Activated T-cell treated with anti-CD3 and anti-CD28 coated beads, Interleukin-2, amount 50 U/mL, for 4 hours (primary cell): ENCODE data around the gene CAST. TPM values are rescaled to one million over a fixed set of nuclear protein-coding genes. Genes with fewer than 3 reads are reported as not detected.

Experiments used
- ATAC-seq, 2 donors: fragments of 200-7000 bp; cut with Tn5 transposase; one replicate each; pipeline ENCODE4 v1.10.0; 2021
- DNase-seq: peaks from one replicate; pipeline ENCODE4 v3.0.0-alpha.2; 2020
- H3K27me3 Mint-ChIP-seq: one replicate; pipeline ENCODE4 v1.8.0; 2021; ENCODE audit warnings: low read depth, mixed read lengths
- H3K36me3 Mint-ChIP-seq: one replicate; pipeline ENCODE4 v1.8.0; 2022; ENCODE audit warnings: mixed read lengths; ENCODE audit not compliant: insufficient read depth
- H3K4me1 Mint-ChIP-seq: one replicate; pipeline ENCODE4 v1.8.0; 2021; ENCODE audit warnings: low read depth, mixed read lengths
- H3K4me3 Mint-ChIP-seq: one replicate; pipeline ENCODE4 v1.8.0; 2021; ENCODE audit warnings: mild to moderate bottlenecking, moderate library complexity, mixed read lengths
- H3K9me3 Mint-ChIP-seq: one replicate; pipeline ENCODE4 v1.8.0; 2021; ENCODE audit warnings: mixed read lengths
- total RNA-seq, 3 donors: library from RNA; stranded (reverse); gene quantifications; one replicate each; pipeline ENCODE4 v1.2.1, GENCODE V29; 2021

CAST gene
- total RNA-seq, 3 donors from 2014 or later, result 57.5 to 73.9 (median 58.1) TPM

- Mint-ChIP-seq H3K27me3 (peaks cover 10% of the 10 kb centered on the region), H3K36me3 (no peaks in the 10 kb centered on the region), H3K9me3 (no peaks in the 10 kb centered on the region), H3K4me1 (no peaks in the 10 kb centered on the region), H3K4me3 (no peak overlapping the region)
- no peak for ATAC-seq
- DNase-seq, result no peak
These were observed 27.3 kb upstream of the CAST start for GRCh38 chr5:96634881-96635280.

- no peak for DNase-seq
- Mint-ChIP-seq H3K4me1 (no peaks in the 10 kb centered on the region), H3K36me3 (no peaks in the 10 kb centered on the region)
These were observed 26.1 kb upstream of the CAST start for GRCh38 chr5:96636046-96636445.

GRCh38 chr5:96636594-96636993 lies 25.6 kb upstream of the CAST start:
- Mint-ChIP-seq H3K9me3 (no peaks in the 10 kb centered on the region), H3K4me3 (no peak overlapping the region), H3K36me3 (no peaks in the 10 kb centered on the region), H3K27me3 (peaks cover 10% of the 10 kb centered on the region), H3K4me1 (peaks cover 1% of the 10 kb centered on the region)
- ATAC-seq (no peak), DNase-seq (no peak)

More at GRCh38 chr5:96636046-96636445, 26.1 kb upstream of the CAST start:
- Mint-ChIP-seq H3K4me3 (no peak overlapping the region), H3K27me3 (peaks cover 10% of the 10 kb centered on the region), H3K9me3 (no peaks in the 10 kb centered on the region)
- ATAC-seq, result no peak

GRCh38 chr5:96637196-96637595 lies 25.0 kb upstream of the CAST start:
- peaks cover 4% of the 10 kb centered on the region for H3K4me1 Mint-ChIP-seq
- DNase-seq, result no peak
- H3K36me3 Mint-ChIP-seq, result no peaks in the 10 kb centered on the region
- no peak overlapping the region for H3K4me3 Mint-ChIP-seq
- no peaks in the 10 kb centered on the region for H3K9me3 Mint-ChIP-seq
- peaks cover 10% of the 10 kb centered on the region for H3K27me3 Mint-ChIP-seq
- no peak for ATAC-seq

- Mint-ChIP-seq H3K4me3 (no peak overlapping the region), H3K27me3 (peaks cover 10% of the 10 kb centered on the region), H3K9me3 (no peaks in the 10 kb centered on the region), H3K4me1 (peaks cover 4% of the 10 kb centered on the region), H3K36me3 (no peaks in the 10 kb centered on the region)
- DNase-seq, result no peak
- ATAC-seq, result no peak
These were observed 23.6 kb upstream of the CAST start for GRCh38 chr5:96638561-96638960.

- H3K4me1 Mint-ChIP-seq, result peaks cover 4% of the 10 kb centered on the region
- DNase-seq (no peak), ATAC-seq (no peak)
- no peaks in the 10 kb centered on the region for H3K9me3 Mint-ChIP-seq
- H3K4me3 Mint-ChIP-seq, result no peak overlapping the region
- H3K27me3 Mint-ChIP-seq, result no peaks in the 10 kb centered on the region
- no peaks in the 10 kb centered on the region for H3K36me3 Mint-ChIP-seq
These were observed 21.5 kb upstream of the CAST start for GRCh38 chr5:96640696-96641095.

GRCh38 chr5:96641368-96642280 lies 20.6 kb upstream of the CAST start:
- Mint-ChIP-seq H3K9me3 (no peaks in the 10 kb centered on the region), H3K36me3 (no peaks in the 10 kb centered on the region), H3K27me3 (no peaks in the 10 kb centered on the region), H3K4me1 (peaks cover 4% of the 10 kb centered on the region), H3K4me3 (no peak overlapping the region)
- ATAC-seq (peak in 1 of 2 donors; percentile 23), DNase-seq (no peak)

GRCh38 chr5:96642281-96642640 lies 19.9 kb upstream of the CAST start:
- DNase-seq (no peak), ATAC-seq (no peak)
- H3K9me3 Mint-ChIP-seq, result no peaks in the 10 kb centered on the region
- H3K36me3 Mint-ChIP-seq, result no peaks in the 10 kb centered on the region
- peaks cover 4% of the 10 kb centered on the region for H3K4me1 Mint-ChIP-seq
- H3K27me3 Mint-ChIP-seq, result no peaks in the 10 kb centered on the region
- no peak overlapping the region for H3K4me3 Mint-ChIP-seq

- Mint-ChIP-seq H3K27me3 (no peaks in the 10 kb centered on the region), H3K4me3 (no peak overlapping the region), H3K4me1 (peaks cover 6% of the 10 kb centered on the region), H3K36me3 (no peaks in the 10 kb centered on the region), H3K9me3 (no peaks in the 10 kb centered on the region)
- DNase-seq, result no peak
- no peak for ATAC-seq
These were observed 17.1 kb upstream of the CAST start for GRCh38 chr5:96645091-96645490.

GRCh38 chr5:96648023-96648422 lies 14.2 kb upstream of the CAST start:
- DNase-seq (no peak), ATAC-seq (no peak)
- H3K4me1 Mint-ChIP-seq, result peaks cover 2% of the 10 kb centered on the region
- peaks cover 3% of the 10 kb centered on the region for H3K27me3 Mint-ChIP-seq
- H3K4me3 Mint-ChIP-seq, result no peak overlapping the region
- H3K9me3 Mint-ChIP-seq, result no peaks in the 10 kb centered on the region
- H3K36me3 Mint-ChIP-seq, result no peaks in the 10 kb centered on the region

GRCh38 chr5:96648593-96648992 lies 13.6 kb upstream of the CAST start:
- Mint-ChIP-seq H3K36me3 (no peaks in the 10 kb centered on the region), H3K4me1 (peaks cover 2% of the 10 kb centered on the region), H3K4me3 (no peak overlapping the region), H3K27me3 (peaks cover 3% of the 10 kb centered on the region), H3K9me3 (no peaks in the 10 kb centered on the region)
- DNase-seq (no peak), ATAC-seq (no peak)

- no peak for ATAC-seq
- Mint-ChIP-seq H3K36me3 (no peaks in the 10 kb centered on the region), H3K4me1 (peaks cover 4% of the 10 kb centered on the region), H3K27me3 (peaks cover 7% of the 10 kb centered on the region), H3K4me3 (no peak overlapping the region), H3K9me3 (no peaks in the 10 kb centered on the region)
- no peak for DNase-seq
These were observed 12.9 kb upstream of the CAST start for GRCh38 chr5:96649251-96649662.

GRCh38 chr5:96649681-96650540 lies 12.3 kb upstream of the CAST start:
- H3K4me3 Mint-ChIP-seq, result no peak overlapping the region
- DNase-seq (no peak), ATAC-seq (no peak)
- no peaks in the 10 kb centered on the region for H3K9me3 Mint-ChIP-seq
- no peaks in the 10 kb centered on the region for H3K36me3 Mint-ChIP-seq
- H3K27me3 Mint-ChIP-seq, result peaks cover 11% of the 10 kb centered on the region
- H3K4me1 Mint-ChIP-seq, result peaks cover 8% of the 10 kb centered on the region

- peaks cover 17% of the 10 kb centered on the region for H3K27me3 Mint-ChIP-seq
These were observed 11.1 kb upstream of the CAST start for GRCh38 chr5:96651047-96651446.

More at GRCh38 chr5:96651047-96651446, 11.1 kb upstream of the CAST start:
- ATAC-seq (no peak), DNase-seq (no peak)
- peaks cover 20% of the 10 kb centered on the region for H3K4me1 Mint-ChIP-seq
- H3K9me3 Mint-ChIP-seq, result no peaks in the 10 kb centered on the region
- H3K36me3 Mint-ChIP-seq, result no peaks in the 10 kb centered on the region
- no peak overlapping the region for H3K4me3 Mint-ChIP-seq
